GM18498 (cell line): ENCODE results near the gene FAM236D.
A peak's percentile ranks its signal among the peaks of the same experiment; 100 is the strongest.
"Not testable (repeated sequence)": the region's sequence is repeated elsewhere in the genome, so short reads cannot be mapped to it uniquely, and the experiment has no call there.

Source experiments
- ATAC-seq: cut with Tn5 transposase; IDR thresholded peaks from one replicate; pipeline ENCODE4 v1.9.1; 2021; ENCODE audit warnings: mild to moderate bottlenecking, moderate library complexity; ENCODE audit not compliant: unreplicated experiment

The FAM236D gene

GRCh38 chrX:72808110-72808509 lies at the start of gene FAM236D:
Gene FAM236D, minus strand, starts transcription at chrX:72808210. Its CDS starts 100 bp downstream, at chrX:72808110.
- not testable (repeated sequence) for ATAC-seq

- ATAC-seq: not testable (repeated sequence)
Observed at GRCh38 chrX:72837532-72837931, 29.5 kb upstream of the FAM236D start.

- ATAC-seq: not testable (repeated sequence)
Observed at GRCh38 chrX:72830701-72831100, 22.7 kb upstream of the FAM236D start.

GRCh38 chrX:72790390-72790789 lies 17.6 kb downstream of the FAM236D start:
- not testable (repeated sequence) for ATAC-seq

- not testable (repeated sequence) for ATAC-seq
Observed at GRCh38 chrX:72788142-72788541, 19.9 kb downstream of the FAM236D start.

GRCh38 chrX:72783964-72784363 lies 24.0 kb downstream of the FAM236D start:
- not testable (repeated sequence) for ATAC-seq

- ATAC-seq: not testable (repeated sequence)
Observed at GRCh38 chrX:72783365-72783936, 24.6 kb downstream of the FAM236D start.

- not testable (repeated sequence) for ATAC-seq
Observed at GRCh38 chrX:72782560-72782959, 25.4 kb downstream of the FAM236D start, which contains the start of gene FAM236B. Gene FAM236B, minus strand, starts transcription at chrX:72782660. Its CDS starts 100 bp downstream, at chrX:72782560.

- ATAC-seq: not testable (repeated sequence)
Observed at GRCh38 chrX:72778146-72778545, 29.9 kb downstream of the FAM236D start.

- ATAC-seq: peak; percentile 80
Observed at GRCh38 chrX:72777467-72777790, 30.6 kb downstream of the FAM236D start.

GRCh38 chrX:72776653-72777466 lies 31.1 kb downstream of the FAM236D start, which contains the start of gene DMRTC1B:
Gene DMRTC1B, plus strand, starts transcription at chrX:72776890. Its CDS starts 68,246 bp downstream, at chrX:72845136.
- peak; percentile 88 for ATAC-seq

- not testable (repeated sequence) for ATAC-seq
Observed at GRCh38 chrX:72760454-72760853, 47.6 kb downstream of the FAM236D start.
